Measurements from ENCODE around the gene FAM168A.

Gene FAM168A

DNA sequence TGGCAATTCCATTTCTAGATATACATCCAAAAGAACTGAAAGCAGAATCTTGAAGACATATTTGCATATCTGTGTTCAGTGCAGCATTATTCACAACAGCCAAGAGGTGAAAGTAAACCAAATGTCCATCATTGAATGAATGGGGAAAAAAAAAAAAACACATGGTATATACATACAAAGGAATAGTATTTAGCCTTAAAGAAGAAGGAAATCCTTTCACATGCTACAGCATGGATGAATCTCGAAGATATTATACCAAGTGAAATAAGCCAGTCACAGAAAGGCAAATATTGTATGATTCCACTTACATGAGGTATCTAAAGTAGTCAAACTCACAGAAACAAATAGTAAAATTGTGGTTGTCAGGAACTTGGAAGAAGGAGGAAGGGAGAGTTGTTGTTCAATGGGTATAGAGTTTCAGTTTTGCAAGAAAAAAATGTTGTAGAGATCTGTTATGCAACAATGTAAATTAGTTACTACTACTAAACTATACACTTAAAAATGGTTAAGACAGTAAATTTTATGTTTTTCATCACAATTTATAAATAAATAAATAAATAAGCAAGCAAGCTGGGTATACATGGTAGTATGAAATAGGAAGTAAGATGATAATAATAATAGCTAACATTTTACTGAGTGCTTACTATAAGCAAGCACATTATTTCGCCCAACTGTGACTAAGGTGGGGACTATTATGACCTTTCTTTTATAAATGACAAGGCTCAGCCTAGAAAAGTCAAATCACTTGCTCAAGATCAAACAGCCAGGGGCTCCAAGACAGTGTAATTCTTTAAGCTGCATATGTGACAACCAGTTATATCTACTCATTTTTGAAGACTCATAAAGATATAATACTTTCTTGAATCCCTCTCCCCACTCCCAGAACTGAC is 50.0 kb downstream of the FAM168A start:
- DNase-seq (ENCODE audit: low read depth) = no peak
- no peak overlapping the region for H3K4me3 ChIP-seq (ENCODE audit: low read length)

GRCh38 chr11:73542175-73542574 is 55.7 kb downstream of the FAM168A start:
- TF ChIP-seq, protein P1, sequence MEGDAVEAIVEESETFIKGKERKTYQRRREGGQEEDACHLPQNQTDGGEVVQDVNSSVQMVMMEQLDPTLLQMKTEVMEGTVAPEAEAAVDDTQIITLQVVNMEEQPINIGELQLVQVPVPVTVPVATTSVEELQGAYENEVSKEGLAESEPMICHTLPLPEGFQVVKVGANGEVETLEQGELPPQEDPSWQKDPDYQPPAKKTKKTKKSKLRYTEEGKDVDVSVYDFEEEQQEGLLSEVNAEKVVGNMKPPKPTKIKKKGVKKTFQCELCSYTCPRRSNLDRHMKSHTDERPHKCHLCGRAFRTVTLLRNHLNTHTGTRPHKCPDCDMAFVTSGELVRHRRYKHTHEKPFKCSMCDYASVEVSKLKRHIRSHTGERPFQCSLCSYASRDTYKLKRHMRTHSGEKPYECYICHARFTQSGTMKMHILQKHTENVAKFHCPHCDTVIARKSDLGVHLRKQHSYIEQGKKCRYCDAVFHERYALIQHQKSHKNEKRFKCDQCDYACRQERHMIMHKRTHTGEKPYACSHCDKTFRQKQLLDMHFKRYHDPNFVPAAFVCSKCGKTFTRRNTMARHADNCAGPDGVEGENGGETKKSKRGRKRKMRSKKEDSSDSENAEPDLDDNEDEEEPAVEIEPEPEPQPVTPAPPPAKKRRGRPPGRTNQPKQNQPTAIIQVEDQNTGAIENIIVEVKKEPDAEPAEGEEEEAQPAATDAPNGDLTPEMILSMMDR (IDR thresholded peaks at IDR 0.05; ENCODE audit: insufficient read depth, low read depth, low read length, missing control alignments) = no peak
- no peak overlapping the region for H3K4me3 ChIP-seq (ENCODE audit: low read length)
- peak; percentile 29 for DNase-seq (ENCODE audit: low read depth)

More for the DNA sequence above, 50.0 kb downstream of the FAM168A start:
- TF ChIP-seq, protein P1 (IDR thresholded peaks at IDR 0.05; ENCODE audit: insufficient read depth, low read depth, low read length, missing control alignments) = no peak

- no peak overlapping the region for H3K4me3 ChIP-seq (ENCODE audit: low read length)
- DNase-seq (ENCODE audit: low read depth) = no peak
- TF ChIP-seq, protein P1 (IDR thresholded peaks at IDR 0.05; ENCODE audit: insufficient read depth, low read depth, low read length, missing control alignments) = no peak
Measured at GRCh38 chr11:73539506-73540084, 58.3 kb downstream of the FAM168A start.

DNA sequence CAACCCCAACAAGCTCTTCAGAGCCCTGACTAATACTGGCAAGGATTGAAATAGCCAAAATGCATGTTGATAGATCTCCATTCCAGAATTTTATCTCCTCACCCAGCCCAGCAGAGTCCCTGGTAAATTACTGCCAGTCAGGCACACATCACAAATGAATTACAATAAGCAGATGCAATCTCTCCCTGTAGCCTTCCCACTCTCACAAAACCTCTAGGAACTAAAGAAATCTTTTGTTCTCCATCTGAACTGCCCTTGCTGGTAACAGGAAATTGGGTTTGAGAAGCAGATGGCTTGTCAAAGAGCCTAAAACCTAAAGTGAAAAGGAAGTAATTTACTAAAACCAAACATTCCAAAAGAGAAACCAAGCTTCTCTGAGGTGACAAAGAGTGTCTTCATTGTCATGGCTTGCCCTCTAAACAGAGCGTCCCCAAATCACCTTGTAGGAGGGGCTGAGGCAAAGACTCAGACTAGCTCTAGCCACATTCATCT is 59.5 kb downstream of the FAM168A start:
- DNase-seq (ENCODE audit: low read depth) = no peak
- no peak overlapping the region for H3K4me3 ChIP-seq (ENCODE audit: low read length)
- TF ChIP-seq, protein P1 (IDR thresholded peaks at IDR 0.05; ENCODE audit: insufficient read depth, low read depth, low read length, missing control alignments) = no peak

GRCh38 chr11:73537969-73538368 is 59.9 kb downstream of the FAM168A start:
- DNase-seq (ENCODE audit: low read depth) = no peak
- TF ChIP-seq, protein P1 (IDR thresholded peaks at IDR 0.05; ENCODE audit: insufficient read depth, low read depth, low read length, missing control alignments) = no peak
- H3K4me3 ChIP-seq (ENCODE audit: low read length) = no peak overlapping the region

DNA sequence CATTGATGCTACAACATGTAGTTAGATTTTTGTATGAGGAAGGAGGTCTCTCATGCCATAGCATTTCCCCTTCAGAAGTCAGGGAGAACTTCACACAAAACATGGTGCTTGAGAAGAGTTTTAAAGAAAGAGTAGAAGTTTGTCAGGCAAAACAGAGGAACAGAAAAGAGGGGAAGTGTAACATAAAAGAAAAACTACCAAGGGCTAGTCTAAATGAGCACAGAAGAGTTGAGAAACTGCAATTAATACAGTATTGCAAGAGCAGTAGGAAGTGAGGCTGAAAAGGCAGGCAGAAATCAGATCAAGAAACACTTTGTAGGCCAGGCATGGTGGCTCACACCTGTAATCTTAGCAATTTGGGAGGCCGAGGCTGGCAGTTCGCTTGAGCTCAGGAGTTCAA is 61.0 kb downstream of the FAM168A start:
- H3K4me3 ChIP-seq (ENCODE audit: low read length) = no peak overlapping the region
- TF ChIP-seq, protein P1 (IDR thresholded peaks at IDR 0.05; ENCODE audit: insufficient read depth, low read depth, low read length, missing control alignments) = no peak
- DNase-seq (ENCODE audit: low read depth) = no peak

Data from epithelial cell of esophagus (primary cell).